HG02571 (cell line): ENCODE measurements around the gene BEST1.

ENCODE experiments used
- ATAC-seq: cut with Tn5 transposase; IDR thresholded peaks from one replicate; pipeline ENCODE4 v1.9.1; 2021; ENCODE audit warnings: mild to moderate bottlenecking, moderate library complexity; ENCODE audit not compliant: unreplicated experiment

Gene BEST1

GRCh38 chr11:61914471-61915171 lies 35.5 kb upstream of the BEST1 start:
- ATAC-seq: no peak

- ATAC-seq: no peak
Observed at GRCh38 chr11:61916737-61917333, 33.3 kb upstream of the BEST1 start.

- no peak for ATAC-seq
Observed at GRCh38 chr11:61917334-61918109, 32.6 kb upstream of the BEST1 start, which contains the start of gene RAB3IL1. TSS of gene RAB3IL1 (minus strand) at chr11:61917566. CDS start at chr11:61917367, 199 bp downstream.

- ATAC-seq: no peak
Observed at GRCh38 chr11:61918251-61918937, 31.8 kb upstream of the BEST1 start.

- no peak for ATAC-seq
Observed at GRCh38 chr11:61918938-61919704, 31.0 kb upstream of the BEST1 start.

GRCh38 chr11:61919705-61920631 lies 30.2 kb upstream of the BEST1 start:
- ATAC-seq: no peak

- no peak for ATAC-seq
Observed at GRCh38 chr11:61921446-61921845, 28.7 kb upstream of the BEST1 start.

- ATAC-seq: no peak
Observed at GRCh38 chr11:61922539-61922938, 27.6 kb upstream of the BEST1 start.

GRCh38 chr11:61923166-61924063 lies 26.7 kb upstream of the BEST1 start:
- ATAC-seq: no peak

- no peak for ATAC-seq
Observed at GRCh38 chr11:61924064-61924455, 26.1 kb upstream of the BEST1 start.

- ATAC-seq: no peak
Observed at GRCh38 chr11:61925736-61926135, 24.4 kb upstream of the BEST1 start.

- no peak for ATAC-seq
Observed at GRCh38 chr11:61926235-61926634, 23.9 kb upstream of the BEST1 start.

- no peak for ATAC-seq
Observed at GRCh38 chr11:61927501-61927900, 22.6 kb upstream of the BEST1 start.

GRCh38 chr11:61928606-61929005 lies 21.5 kb upstream of the BEST1 start:
- no peak for ATAC-seq

GRCh38 chr11:61930933-61931332 lies 19.2 kb upstream of the BEST1 start:
- ATAC-seq: no peak

- ATAC-seq: no peak
Observed at GRCh38 chr11:61935861-61936260, 14.3 kb upstream of the BEST1 start.

- ATAC-seq: no peak
Observed at GRCh38 chr11:61940466-61940865, 9.7 kb upstream of the BEST1 start.

GRCh38 chr11:61945191-61945590 lies 5.0 kb upstream of the BEST1 start:
- no peak for ATAC-seq
